Anterior cingulate cortex (tissue), 58 donors: Measurements from ENCODE around the gene LRRC46.

Experiments
- DNase-seq, 58 donors: peaks; one replicate each; lab custom pipeline; 2025; lab: John Stamatoyannopoulos, UW

LRRC46 gene

DNA sequence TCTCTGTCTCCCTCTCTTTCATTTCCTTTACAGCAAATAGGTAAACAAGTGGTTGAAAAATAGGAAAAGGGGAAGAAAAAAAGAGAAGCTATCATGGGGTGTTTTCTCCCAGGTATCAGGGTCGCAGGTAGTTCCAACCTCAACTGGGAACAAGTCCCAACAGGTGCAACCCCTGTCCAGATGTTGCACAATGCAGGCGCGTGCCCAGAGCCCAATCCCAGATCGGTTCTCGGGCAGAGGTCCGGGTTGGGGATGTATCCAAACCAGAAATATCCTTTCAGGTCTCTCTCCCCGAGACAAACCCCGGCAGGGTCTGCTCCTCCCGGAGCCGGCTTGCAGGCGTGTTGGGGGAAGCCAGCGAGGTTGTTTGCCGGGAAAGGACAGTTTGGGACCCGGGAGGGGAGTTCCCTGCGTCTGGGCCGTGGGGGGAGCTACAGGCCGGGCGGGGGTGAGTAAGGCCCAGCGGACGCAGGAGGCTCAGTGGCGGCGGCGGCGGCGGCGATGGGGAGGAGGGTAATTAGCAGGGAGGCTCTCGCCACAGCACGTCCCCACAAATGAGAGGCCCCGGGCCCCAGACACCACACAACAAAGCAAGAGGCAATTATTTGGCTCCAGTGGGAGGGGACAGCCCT lies 40.7 kb downstream of the LRRC46 start:
- no peak for DNase-seq

DNA sequence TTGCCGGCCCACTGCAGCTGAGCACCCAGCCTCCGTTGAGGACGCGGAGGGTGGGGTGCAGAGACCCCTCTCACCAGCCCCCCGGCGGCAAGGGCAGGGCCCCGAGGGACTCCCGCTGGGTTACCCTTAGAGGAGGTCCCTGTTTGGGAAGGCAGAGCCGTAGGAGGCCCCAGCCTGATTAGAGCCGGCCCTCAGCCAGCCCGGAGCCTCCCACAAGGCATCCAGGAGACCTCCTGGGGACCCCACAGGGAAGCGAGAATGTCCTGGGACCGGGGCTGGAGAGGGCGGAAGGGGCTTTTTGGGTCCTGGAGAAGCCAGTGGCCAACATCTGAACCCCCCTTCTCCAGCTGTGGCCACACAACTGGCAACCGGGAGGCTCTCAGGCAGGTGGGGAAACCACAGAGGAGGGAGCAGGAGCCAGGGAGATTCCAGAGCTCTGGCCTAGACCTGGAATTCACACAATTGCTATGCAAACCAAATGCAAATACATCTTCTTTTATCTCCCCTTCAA lies 41.2 kb downstream of the LRRC46 start:
- no peak for DNase-seq

DNA sequence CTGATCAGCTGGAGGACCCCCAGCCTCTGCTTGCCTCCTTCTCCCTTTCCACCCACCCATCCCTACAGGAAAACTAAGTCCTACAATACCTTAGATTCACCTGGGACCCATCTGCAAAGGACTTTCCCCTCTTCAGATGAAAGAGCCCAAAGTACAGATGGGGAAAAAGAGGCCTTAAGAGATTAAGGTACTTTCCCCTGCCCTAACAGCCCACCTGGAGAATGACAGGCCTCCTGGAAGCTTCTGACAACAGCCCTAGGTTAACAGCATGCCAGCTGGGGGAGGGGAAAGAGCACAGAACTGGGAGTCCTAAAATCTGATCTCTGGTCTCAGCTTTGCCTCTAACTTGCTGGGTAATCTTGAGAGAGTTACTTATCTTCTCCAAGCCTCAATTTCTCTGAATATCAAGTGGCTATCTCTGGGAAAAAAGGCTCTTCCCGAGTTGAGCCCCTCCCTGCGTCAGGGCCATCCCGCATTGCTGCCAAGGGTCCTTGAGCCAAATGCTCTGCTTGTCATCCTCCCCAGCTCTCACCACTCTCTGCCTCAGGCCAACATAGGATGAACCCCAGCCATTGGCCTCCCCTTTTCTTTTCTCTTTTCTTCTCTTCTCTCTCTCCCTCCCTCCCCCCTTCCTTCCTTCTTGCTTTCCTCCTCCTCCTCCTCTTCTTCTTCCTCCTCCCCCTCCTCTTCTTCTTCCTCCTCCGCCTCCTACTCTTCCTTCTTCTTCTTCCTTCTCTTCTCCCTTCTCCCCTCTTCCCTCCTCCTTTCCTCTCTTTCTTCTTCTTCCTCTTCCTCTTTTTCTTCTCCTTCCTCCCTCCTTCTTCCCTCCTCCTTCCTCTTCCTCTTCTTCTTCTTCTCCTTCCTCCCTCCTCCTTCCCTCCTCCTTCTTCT lies 42.0 kb downstream of the LRRC46 start:
- no peak for DNase-seq

DNA sequence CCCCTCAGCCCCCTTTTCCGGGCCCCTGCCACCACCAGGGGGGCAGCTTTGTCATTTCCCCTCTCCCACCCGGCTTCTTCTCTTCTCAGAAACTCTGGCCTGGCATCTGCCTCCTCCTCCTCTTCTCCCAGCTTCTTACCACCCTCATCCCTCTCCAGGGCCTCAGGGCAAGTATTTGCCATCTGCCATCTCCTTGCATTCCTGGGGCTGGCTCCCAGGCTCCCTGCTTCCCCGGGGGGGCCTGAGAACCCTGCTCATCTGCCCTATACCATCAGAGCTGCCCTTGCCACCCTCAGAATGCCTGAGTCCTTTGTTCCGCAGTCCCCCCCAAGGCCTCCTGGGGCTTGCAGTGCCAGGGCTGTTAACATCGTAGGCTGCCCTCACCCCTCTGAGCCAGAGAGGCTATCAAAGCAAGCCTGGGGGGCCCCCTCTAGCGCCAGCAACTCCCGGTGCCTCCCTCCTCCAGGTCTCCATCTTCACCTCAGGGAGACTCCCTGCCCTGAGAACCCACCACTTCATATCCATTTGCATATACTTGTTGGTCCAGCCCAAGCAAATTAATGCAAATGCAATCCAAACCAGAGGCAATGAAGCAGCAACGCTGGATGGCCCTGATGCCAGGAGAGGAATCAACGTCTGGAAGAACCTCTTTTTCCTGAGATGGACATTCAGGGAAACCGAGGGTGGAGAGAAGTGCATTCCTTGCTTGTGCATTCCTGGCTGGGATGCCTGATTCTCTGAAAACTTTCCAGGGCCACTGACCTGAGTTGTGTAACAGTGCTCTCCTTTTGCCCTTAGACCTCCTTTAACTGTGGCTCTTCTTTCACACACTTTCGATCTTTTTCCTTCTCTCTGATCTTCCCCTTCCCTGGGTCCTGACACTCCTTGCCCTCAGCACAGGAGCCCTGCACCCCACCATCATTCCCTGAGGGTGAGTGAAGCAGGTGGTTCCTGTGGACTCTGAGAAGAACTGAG lies 43.8 kb downstream of the LRRC46 start:
- no peak for DNase-seq

DNA sequence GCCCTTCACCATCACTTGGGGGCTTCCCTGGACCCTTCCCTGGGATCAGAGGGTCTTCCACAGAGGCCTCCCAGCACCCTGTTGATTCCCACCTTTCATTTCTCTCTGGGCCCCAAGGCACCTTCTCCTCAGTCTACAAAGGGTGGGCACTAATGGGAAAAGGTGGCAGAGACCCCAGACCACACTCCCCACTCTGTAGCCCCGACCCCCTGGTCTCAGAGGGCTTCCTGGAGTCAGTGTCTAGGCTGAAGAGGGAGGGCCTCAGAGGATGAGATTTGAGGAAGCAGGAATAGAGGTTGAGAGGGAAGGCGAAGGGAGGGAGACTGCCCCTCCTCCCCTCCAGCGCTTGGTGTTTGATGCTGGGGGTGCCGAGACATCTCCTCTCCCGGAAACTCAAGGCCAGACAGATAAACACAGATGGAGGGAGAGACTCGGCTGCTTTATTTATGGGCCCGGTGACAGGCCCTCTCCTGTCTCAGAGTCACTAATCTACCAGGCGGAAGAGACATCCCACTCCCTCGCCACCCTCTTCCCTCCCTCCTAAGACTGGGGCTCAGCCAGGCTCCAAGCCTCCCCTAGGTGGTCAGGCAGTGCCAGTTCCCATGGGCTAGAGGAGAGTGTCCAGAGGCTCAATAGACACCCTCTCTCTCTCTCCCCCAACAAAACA lies 46.0 kb downstream of the LRRC46 start:
- no peak for DNase-seq

DNA sequence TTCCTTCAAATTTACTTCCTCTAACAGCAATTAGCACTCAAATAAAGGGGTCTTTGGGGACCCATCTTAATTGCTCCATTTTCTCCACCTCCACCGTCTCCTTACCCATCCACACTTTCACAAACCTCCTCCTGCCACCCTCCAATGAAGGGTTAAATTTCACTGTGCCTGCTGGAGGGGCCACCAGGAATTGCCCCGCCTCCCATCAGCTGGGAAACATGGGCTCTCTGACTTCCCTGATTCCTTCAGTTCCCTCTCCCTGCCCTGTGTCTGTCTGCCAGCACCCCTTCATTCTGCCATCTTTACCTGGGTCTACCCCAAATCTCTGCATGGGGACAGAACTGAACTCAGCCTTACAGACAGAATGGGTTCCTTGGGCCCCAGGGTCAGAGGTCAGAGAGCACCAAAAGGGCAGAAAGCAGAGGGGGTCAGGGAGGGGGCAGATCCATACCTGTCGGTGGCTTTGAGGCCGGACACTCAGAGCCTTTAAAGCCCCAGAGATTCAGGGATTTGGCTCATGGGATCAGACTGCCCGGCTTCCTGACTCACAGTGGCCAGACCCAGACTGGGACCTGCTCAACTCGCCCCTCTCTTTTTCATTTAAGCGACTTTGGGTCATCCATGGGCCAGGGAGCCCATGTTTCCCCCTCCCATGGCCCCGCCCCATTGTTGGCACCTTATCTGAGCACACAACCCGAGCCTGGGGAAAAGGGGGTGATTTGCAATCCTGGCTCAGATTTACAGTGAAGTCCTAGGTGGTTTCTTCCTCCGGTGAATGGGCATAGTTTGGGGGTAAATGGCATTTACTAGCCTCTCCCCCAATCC lies 46.9 kb downstream of the LRRC46 start:
- no peak for DNase-seq

DNA sequence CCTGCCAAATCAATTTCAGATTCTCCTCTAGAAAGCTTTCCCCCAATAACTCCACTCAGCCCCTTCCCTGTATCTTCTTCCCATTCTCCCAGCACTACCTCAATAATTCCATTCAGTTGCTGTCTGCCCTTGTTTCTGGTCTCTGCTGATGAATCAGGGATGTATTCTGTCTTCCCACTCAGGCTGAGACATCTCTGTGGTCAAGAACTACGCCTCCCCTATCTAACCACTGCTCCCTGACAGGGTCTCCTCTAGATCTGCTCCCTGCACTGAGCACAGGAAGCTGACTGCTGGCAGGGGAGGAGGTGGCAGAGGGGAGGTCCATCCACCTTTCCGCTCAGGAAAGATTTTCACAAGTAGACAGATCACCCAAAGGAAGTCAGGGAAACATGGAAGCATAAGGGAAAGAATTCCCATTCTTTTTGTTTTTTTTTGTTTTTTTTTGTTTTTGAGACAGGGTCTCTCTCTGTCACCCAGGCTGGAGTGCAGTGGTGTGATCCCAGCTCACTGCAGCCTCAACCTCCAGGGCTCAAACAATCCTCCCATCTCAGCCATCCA lies 47.6 kb downstream of the LRRC46 start:
- no peak for DNase-seq

DNA sequence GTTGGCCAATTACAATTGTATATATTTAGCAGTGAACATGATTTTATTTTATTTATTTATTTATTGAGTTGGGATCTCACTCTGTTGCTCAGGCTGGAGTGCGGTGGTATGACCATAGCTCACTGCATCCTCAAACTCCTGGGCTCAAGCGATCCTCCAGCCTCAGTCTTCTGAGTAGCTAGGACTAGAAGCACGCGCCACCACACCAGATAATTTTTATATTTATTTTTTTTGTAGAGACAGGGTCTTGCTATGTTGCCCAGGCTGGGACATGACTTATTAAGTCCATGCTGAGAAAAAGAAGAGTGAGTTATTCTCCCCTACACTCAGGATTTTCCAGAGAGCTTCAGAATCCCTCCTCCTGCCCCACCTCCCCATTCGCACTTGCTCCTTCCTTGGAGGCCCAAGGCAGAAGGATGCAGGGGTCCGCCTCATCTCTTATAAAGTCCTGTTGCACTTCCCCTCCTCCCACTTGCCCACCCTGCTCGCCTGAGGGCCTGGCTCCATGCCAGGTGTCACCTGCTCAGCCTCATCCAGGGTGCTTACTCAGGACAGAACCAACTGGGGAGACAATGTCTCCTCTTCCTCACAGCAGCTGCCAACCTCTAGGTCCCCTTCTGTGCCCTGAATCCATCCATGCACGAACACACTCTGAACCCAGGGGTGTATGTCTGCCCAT lies 48.4 kb downstream of the LRRC46 start:
- no peak for DNase-seq

DNA sequence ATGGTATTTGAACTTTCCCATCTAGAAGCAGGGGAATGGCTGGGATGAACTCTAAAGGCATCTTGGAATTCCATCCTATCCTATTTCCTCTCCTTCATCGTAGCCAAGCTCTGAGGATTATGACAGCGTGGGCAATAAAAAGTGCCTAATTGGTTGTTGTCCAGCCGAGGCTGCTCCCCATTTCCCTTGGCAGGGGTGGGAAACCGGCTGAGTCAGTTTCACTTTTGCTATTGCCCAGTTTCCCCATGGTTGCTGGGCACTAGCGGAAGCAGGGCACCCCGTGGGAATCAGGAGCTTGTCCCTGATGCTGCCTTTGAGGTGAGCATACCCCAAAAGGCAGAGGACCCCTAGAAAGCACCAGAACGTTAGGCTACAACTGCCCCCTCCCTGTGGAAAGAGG lies 50.8 kb downstream of the LRRC46 start:
- no peak for DNase-seq

DNA sequence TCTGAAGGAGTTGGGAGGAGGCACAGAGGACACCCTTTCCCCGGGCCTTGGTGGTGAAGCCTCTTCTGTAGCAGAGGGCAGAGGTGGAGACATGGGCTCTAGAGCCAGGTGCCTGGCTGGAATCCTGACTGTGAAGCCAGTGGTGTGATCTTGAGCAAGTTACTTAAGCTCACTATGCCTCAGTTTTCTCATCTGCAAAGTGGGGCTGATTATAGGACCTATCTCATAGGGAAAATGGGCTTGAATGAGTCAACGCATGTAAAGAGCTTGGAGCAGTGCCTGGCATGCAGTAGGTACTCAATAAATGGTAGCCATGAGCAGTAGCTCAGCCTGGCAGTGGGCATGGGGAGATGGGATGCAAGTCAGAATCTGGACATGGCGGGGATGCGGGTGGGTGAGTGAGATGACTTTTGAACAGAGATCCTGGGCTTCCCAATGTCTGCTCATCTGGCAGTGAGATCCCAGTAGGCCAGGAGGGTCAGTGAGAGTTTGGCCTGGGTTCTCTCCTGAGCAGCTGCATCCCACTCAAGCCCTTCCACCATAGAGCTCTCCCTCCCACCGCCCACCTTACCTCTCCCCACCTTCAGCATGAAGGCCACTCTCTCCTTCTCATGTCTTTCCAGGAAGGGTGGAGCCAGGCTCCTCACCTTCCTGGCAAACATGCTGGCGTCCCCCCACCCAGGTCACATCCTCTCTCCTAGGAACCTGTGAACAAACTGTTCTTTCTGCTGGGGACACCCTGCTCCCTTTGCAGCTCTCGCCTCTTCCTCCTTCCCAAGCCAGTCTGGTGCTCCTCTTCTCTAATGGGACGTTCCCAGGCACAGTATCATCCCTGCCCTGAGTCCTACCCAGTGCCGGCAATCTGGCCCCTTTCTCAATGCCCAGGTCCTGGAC lies 51.5 kb downstream of the LRRC46 start:
- DNase-seq = no peak

DNA sequence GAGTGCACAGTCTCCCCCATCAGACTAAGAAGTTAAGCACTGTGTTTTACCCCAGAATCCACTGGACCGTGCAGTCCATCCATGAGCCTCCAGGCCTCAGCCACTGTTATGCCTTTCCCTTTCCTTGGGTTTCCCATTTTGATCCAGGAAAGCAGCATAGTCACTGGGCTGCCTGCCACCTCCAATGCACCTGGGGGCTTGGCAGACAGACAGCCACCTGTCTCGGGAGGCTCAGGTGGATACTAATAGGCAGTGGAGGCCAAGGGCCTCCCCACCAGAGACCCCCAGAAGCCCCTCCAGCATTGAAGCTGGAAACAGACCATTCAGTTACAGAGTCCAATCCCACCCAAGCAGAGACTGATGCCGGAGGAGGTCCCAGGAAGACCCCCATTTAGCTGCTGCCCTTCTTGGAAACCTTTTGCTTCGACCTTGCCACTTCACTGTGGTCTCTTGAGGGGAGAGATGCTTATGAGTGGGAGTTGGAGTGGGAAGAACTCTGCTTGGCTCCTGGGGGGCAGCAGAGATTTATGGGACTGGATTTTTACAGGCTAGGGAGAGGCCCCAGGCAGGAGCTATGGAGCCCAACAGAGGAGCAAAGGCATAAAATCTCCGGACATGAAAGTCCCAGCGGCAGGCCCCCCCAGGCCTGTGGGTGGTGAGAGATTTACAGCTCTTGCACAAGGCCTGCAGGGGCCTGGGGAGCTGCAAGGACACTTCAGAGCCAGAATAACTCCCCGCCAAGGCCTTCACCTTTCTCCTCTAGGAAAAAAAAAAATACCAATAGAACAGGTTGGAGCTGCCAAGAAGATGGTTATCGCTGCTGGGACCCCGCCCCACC lies 52.3 kb downstream of the LRRC46 start:
- DNase-seq = no peak

DNA sequence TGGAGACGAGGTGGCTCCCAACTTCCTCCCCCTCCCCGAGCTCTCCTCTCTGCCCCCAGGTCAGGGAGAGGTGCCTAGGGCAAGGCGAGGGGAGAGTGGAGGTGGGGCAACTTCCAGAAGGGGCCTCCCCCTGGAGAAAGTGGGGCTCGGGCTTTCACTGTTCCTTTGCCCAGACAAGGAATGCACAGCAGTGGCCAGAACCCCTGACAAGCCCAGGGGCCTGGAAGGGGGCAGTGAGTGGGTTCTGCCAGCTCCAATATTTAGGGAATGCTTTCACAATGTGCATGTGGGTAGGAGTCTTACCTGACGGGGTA lies 52.9 kb downstream of the LRRC46 start:
- DNase-seq = no peak

DNA sequence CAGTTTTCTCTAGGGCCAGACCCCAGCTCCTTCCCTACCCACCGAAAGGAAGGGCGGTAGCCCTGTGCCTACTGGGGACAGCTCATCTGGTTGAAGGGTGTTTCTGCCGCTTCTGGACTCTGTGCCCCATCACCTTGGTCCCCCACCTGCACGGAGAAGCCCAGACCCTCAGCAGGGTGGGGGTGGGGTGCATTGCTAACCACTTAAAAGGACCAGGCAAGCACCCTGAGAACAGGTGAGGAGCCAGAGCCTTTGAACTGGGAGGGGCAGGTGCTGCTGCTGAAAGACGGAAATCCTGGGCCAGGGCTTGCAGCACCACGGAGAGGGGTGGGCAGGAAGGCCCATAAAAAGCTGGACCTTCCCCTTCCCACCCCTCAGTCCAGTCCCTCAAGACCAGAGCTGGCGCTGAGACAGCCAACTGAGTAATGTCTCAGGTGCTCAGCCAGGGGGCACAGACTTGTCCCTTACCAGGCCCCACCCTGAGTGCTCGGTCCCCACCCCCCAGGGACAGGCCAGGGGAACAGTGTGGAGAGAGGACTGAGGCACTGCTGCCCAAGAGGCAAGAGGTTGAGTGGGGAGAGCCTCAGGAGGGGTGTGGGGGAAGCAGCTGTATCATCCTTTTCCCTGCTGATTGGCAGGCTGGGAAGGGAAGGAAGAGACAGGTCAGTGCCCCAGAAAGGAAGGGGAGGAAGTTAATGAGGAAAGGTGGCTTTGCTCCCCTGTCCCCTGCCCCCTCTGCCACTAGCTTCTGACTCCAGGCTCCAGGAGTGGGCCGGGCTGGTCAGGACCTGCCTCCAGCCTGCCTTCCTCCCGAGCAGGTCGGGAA lies 53.6 kb downstream of the LRRC46 start:
- no peak for DNase-seq
